Breast epithelium (tissue), 3 donors: ENCODE measurements around the gene KDM4C.

Experiments
- POLR2A ChIP-seq: fragments of 450-650 bp; IDR thresholded peaks from one replicate; pipeline ENCODE4 v1.6.1; 2016; ENCODE audit warnings: antibody characterized with exemption, mild to moderate bottlenecking, moderate library complexity
- POLR2AphosphoS5 ChIP-seq, 3 donors: sonication (generic); formaldehyde crosslinking; IDR thresholded peaks; one replicate each; pipeline ENCODE4 v1.6.1; 2017; ENCODE audit warnings: antibody characterized with exemption in 3 of 3
- TF ChIP-seq, protein P1 (sequence below), 3 donors: fragments of 450-650 bp; IDR thresholded peaks; one replicate each; pipeline ENCODE4 v1.5.1; 2016 to 2017; ENCODE audit warnings: antibody characterized with exemption in 3 of 3, mild to moderate bottlenecking in 3 of 3, moderate library complexity in 3 of 3

DNA sequence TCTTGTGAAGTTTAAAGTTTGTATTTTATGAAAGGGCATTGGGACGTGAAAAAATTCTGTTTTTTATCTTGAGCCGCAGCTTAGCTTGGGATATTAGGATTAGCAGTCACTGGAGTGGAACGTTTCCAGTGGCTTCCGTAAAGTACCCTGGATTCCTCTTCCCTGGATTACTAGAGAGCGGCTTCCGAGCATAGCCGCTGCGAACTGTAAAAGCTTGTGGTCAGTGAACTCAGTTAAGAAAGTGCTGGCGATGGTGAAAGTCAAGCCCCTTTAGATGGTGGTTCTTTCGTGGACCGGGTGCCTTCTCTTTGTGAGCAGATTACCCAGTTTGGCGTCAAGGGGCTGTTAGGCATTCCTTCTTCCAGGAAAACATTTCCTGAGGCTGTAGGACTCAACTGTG lies 168.1 kb downstream of the KDM4C start:
- TF ChIP-seq, protein P1, sequence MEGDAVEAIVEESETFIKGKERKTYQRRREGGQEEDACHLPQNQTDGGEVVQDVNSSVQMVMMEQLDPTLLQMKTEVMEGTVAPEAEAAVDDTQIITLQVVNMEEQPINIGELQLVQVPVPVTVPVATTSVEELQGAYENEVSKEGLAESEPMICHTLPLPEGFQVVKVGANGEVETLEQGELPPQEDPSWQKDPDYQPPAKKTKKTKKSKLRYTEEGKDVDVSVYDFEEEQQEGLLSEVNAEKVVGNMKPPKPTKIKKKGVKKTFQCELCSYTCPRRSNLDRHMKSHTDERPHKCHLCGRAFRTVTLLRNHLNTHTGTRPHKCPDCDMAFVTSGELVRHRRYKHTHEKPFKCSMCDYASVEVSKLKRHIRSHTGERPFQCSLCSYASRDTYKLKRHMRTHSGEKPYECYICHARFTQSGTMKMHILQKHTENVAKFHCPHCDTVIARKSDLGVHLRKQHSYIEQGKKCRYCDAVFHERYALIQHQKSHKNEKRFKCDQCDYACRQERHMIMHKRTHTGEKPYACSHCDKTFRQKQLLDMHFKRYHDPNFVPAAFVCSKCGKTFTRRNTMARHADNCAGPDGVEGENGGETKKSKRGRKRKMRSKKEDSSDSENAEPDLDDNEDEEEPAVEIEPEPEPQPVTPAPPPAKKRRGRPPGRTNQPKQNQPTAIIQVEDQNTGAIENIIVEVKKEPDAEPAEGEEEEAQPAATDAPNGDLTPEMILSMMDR (IDR thresholded peaks at IDR 0.05): no peak
- TF ChIP-seq POLR2A (no peak), POLR2AphosphoS5 (IDR thresholded peaks at IDR 0.05) (no peak)
